CD4-positive, alpha-beta T cell treated with Interleukin-4 for 1 hour (primary cell): ENCODE data around the gene SEC14L1.
A peak's percentile ranks its signal among the peaks of the same experiment; 100 is the strongest.

Experiments
- DNase-seq, 2 donors: peaks; one replicate each; pipeline ENCODE4 v3.0.0-alpha.2; 2020 to 2022

The SEC14L1 gene

GRCh38 chr17:77215281-77215680 is 74.5 kb downstream of the SEC14L1 start:
- DNase-seq: no peak

- no peak for DNase-seq
Observed at GRCh38 chr17:77216486-77216885, 75.7 kb downstream of the SEC14L1 start.

- DNase-seq: no peak
Observed at GRCh38 chr17:77217123-77217522, 76.4 kb downstream of the SEC14L1 start.

- no peak for DNase-seq
Observed at GRCh38 chr17:77217566-77217965, 76.8 kb downstream of the SEC14L1 start.

- no peak for DNase-seq
Observed at GRCh38 chr17:77218902-77219301, 78.1 kb downstream of the SEC14L1 start.

GRCh38 chr17:77222356-77222755 is 81.6 kb downstream of the SEC14L1 start:
- no peak for DNase-seq

GRCh38 chr17:77223642-77224420 is 83.1 kb downstream of the SEC14L1 start:
- DNase-seq: no peak

GRCh38 chr17:77225265-77225664 is 84.5 kb downstream of the SEC14L1 start:
- no peak for DNase-seq

GRCh38 chr17:77227461-77228240 is 86.9 kb downstream of the SEC14L1 start:
- no peak for DNase-seq

GRCh38 chr17:77228241-77228752 is 87.5 kb downstream of the SEC14L1 start:
- no peak for DNase-seq

GRCh38 chr17:77228816-77229215 is 88.0 kb downstream of the SEC14L1 start:
- no peak for DNase-seq

- DNase-seq: no peak
Observed at GRCh38 chr17:77229786-77230435, 89.1 kb downstream of the SEC14L1 start.

GRCh38 chr17:77230436-77230830 is 89.7 kb downstream of the SEC14L1 start:
- no peak for DNase-seq

GRCh38 chr17:77231076-77231871 is 90.5 kb downstream of the SEC14L1 start:
- DNase-seq: no peak

- no peak for DNase-seq
Observed at GRCh38 chr17:77233127-77233526, 92.4 kb downstream of the SEC14L1 start.

GRCh38 chr17:77233635-77234334 is 93.0 kb downstream of the SEC14L1 start:
- DNase-seq: peak in 1 of 2 donors; percentile 15

GRCh38 chr17:77234695-77235094 is 93.9 kb downstream of the SEC14L1 start:
- DNase-seq: no peak

GRCh38 chr17:77235370-77235941 is 94.7 kb downstream of the SEC14L1 start:
- DNase-seq: peak in 1 of 2 donors; percentile 18

- no peak for DNase-seq
Observed at GRCh38 chr17:77237232-77238008, 96.7 kb downstream of the SEC14L1 start.

GRCh38 chr17:77240976-77241375 is 100.2 kb downstream of the SEC14L1 start:
- no peak for DNase-seq
